Activated naive CD4-positive, alpha-beta T cell treated with anti-CD3 and anti-CD28 coated beads, Interleukin-2, amount 50 U/mL, for 72 hours (primary cell): ENCODE results near the gene MUC2. TPM values are rescaled to one million over a fixed set of nuclear protein-coding genes. Genes with fewer than 3 reads are reported as not detected.

Experiments used
- ATAC-seq, 2 donors: fragments of 150-1000 bp; cut with Tn5 transposase; 2 replicates each; pipeline ENCODE4 v1.10.0; 2021; ENCODE audit warnings: mild to moderate bottlenecking in 2 of 2, moderate library complexity in 2 of 2
- DNase-seq, 2 donors: peaks; one replicate each; pipeline ENCODE4 v3.0.0; 2021 to 2022; ENCODE audit warnings: low spot score in 2 of 2
- H3K27ac Mint-ChIP-seq, 2 donors: one replicate each; pipeline ENCODE4 v1.8.0; 2022; ENCODE audit warnings: mild to moderate bottlenecking in 2 of 2, mixed read lengths in 2 of 2
- H3K36me3 Mint-ChIP-seq, 2 donors: one replicate each; pipeline ENCODE4 v1.8.0; 2022; ENCODE audit warnings: mixed read lengths in 2 of 2
- H3K9me3 Mint-ChIP-seq, 2 donors: one replicate each; pipeline ENCODE4 v1.8.0; 2022; ENCODE audit warnings: mixed read lengths in 2 of 2
- total RNA-seq, 2 donors: library from RNA; stranded (reverse); gene quantifications; one replicate each; pipeline ENCODE4 v1.2.3, GENCODE V29; 2022

Gene MUC2
- total RNA-seq, 2 donors from 2014 or later, result not detected

DNA sequence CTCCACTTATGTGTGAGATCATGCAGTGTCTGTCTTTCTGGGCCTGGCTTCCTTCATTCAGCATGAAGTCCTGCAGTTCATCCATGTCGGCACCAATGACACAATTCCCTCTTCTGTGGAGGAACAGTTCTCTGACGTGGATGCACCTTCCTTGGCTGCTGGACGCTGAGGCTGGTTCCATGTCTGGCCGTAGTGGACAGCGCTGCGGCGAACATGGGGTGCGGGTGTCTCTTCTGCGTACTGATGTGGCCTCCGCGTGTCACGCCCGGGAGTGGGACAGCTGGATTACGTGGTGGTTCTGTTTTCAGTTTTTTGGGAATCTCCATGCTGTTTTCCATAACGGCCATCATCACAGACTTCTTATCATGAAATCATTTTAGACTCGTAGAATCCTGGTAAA lies 16.9 kb upstream of the MUC2 start:
- Mint-ChIP-seq H3K36me3 (no peaks in the 10 kb centered on the region), H3K9me3 (peaks cover 0 to 11% of the 10 kb centered on the region in 2 donors), H3K27ac (no peak overlapping the region)
- no peak for DNase-seq
- no peak for ATAC-seq

DNA sequence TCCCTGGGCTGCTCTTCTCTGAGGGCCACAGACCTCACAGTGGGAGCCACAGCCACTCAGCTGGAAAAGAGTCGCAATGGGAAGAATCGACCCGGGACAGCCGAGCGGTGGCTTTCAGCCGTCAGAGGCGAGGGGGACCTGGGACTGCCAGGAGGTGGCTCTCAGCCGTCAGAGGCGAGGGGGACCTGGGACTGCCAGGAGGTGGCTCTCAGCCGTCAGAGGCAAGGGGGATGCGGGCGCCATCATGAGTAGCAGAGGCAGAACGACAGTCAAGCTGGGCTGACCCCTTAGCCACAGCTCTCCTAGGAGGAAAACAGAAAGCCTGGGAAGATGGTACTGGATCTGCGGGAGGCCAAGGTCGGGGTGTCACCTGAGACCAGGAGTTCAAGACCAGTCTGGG lies 14.9 kb upstream of the MUC2 start:
- DNase-seq (peak in 1 of 2 donors; percentile 44), ATAC-seq (no peak)
- Mint-ChIP-seq H3K27ac (no peak overlapping the region), H3K36me3 (no peaks in the 10 kb centered on the region), H3K9me3 (peaks cover 0 to 11% of the 10 kb centered on the region in 2 donors)

DNA sequence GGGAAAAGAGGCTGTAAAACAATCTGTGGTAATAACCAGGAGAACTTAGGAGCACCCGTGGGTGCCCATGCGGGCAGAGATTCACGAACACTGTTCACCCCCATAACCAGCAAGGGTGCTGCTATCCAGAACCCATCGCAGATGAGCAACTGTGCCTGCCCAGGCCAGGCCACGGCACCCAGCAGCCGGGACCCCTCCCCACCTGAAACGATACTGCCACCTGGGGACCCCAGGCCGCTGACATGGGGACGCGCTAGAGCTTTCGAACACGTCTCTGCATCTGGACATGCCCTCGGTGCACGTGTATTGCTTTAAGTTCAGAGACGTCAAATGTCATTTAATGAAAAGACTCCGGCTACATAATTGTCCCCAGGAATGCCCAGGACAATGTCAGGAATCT lies 14.3 kb upstream of the MUC2 start:
- DNase-seq, result no peak
- peaks cover 0 to 11% of the 10 kb centered on the region in 2 donors for H3K9me3 Mint-ChIP-seq
- ATAC-seq, result no peak
- no peak overlapping the region for H3K27ac Mint-ChIP-seq
- no peaks in the 10 kb centered on the region for H3K36me3 Mint-ChIP-seq

DNA sequence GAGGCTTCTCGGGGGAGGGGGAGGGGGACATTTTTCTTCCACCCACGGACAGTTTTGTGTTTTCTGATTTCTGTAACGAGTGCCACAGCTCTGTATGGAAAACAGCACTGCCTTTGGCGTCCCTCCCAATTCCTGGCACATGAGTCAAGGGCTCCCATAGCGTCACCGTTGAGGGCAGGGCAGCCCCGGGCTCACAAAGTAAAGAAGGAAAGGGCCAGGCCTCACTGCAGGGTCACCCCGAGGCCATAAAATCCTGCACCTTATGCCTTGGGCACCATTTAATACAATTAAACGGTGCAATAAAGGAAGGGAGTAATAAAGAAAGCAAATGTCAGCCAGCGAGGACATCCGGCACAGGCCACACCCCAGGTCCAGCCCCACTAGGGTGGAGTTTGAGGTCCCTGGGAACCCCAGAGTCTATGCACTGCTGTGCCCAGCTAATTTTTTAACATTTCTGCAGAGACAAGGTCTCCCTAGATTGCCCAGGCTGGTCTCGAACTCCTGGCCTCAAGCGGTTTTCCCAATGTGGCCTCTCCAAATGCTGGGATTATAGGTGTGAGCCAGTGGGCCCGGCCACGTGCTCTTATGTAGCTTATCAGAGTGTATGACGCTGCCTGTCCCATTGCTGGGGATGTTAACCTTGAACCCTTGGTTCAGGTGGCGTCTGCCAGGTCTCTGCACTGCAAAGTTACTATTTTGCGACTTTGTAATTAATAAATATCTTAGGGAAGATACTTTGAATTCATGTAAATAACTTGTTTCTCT lies 13.6 kb upstream of the MUC2 start:
- DNase-seq, result no peak

DNA sequence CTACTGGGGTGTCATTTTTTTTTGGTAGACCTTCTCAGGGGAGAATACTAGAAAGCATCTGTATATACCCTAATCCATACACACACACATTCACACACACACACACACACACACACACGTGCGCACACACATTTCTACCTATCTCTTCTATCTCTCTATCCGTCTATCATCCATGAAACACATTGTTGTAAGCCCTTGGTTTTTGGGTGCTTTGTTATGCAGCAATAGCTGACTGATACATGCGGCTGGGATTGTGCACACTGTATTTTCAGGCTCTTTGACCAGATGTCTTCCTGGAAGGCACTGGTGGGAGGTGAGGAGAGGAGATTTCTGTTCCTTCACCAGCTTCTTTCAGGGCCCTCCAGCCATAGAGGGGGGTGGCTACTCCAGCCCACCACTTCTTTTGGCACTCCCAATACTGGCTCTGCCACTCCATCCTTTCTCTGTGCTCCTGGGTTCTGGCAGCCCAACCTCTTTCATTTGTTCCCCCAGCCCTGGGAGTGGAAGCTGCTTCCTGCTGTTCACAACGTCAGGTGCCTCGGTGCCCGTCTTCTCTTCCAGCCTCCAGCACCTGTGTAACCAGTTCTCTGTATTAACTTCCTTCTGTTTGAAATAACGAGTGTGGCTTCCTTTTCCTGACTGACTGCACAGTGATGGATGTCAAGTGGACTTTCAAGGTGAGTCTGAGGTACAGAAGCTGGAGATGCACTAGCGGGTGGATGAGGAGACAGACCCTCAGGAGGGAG lies 12.4 kb upstream of the MUC2 start:
- ATAC-seq (no peak), DNase-seq (no peak)
- H3K9me3 Mint-ChIP-seq, result peaks cover 0 to 11% of the 10 kb centered on the region in 2 donors
- H3K36me3 Mint-ChIP-seq, result no peaks in the 10 kb centered on the region
- no peak overlapping the region for H3K27ac Mint-ChIP-seq

More for the DNA sequence above, 13.6 kb upstream of the MUC2 start:
- Mint-ChIP-seq H3K9me3 (peaks cover 0 to 11% of the 10 kb centered on the region in 2 donors), H3K27ac (no peak overlapping the region), H3K36me3 (no peaks in the 10 kb centered on the region)
- no peak for ATAC-seq

DNA sequence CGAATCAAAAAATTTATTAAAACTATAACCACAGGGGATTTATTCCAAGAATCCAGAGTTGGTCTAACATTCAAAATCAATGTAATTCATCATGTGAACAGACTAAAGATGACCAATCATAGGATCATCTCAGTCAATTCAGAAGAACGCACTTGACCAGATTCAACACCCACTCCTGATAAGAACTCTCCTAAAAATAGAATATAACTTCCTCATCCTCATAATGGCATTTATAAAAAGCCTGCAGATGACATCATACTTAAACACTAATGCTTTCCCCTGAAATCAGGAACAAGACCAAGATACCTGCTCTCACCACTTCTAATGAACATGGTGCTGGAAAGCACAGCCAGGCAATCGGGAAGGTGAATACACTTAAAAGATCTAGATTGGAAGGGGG lies 10.5 kb upstream of the MUC2 start:
- H3K9me3 Mint-ChIP-seq, result peaks cover 0 to 11% of the 10 kb centered on the region in 2 donors
- H3K27ac Mint-ChIP-seq, result no peak overlapping the region
- DNase-seq (no peak), ATAC-seq (no peak)
- no peaks in the 10 kb centered on the region for H3K36me3 Mint-ChIP-seq

DNA sequence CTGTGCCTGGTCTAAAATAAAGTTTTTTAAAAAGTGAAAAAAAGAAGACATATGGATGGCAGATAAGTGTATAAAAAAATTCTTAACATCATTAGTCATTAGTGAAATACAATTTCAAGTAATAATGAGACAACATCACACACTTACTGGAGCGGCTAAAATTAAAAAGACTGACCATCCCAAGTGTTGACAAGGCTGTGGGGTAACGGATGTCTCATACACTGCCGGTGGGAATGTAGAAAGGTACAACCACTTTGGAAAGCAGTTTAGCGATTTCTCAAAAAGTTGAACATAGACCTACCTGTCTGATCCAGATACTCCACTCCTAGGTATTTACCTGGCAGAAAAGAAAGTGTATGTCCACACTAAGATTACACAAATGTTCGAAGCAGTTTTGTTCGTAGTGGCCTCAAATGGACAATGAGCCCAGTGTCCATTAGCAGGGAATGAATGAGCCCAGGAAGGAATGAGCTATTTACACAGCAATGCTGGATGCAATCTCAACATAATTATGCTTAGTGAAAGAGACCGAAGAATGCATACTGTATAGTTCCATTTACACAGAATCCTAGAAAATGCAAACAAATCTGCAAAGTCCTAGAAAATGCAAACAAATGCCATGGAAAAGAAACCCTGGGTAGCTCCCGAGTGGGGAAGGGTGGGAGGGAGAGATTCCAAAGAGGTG lies 6.7 kb upstream of the MUC2 start:
- Mint-ChIP-seq H3K9me3 (no peaks in the 10 kb centered on the region), H3K36me3 (no peaks in the 10 kb centered on the region), H3K27ac (no peak overlapping the region)
- DNase-seq (no peak), ATAC-seq (no peak)

DNA sequence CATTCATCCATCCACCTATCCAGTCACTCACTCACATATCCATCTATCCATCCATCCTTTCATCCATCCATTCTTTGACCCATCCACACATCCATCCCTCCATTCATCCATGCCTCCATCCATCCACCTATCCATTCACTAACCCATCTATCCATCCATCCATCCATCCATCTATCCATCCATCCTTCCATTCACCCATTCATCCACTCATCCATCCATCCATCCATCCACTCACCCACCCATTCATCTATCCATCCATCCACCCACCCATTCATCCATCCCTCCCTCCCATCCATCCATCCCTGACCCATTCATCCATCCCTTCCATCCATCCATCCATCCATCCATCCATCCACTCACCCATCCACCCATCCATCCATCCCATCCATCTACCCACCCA lies 4.9 kb upstream of the MUC2 start:
- no peaks in the 10 kb centered on the region for H3K9me3 Mint-ChIP-seq
- no peak overlapping the region for H3K27ac Mint-ChIP-seq
- DNase-seq (no peak), ATAC-seq (no peak)
- H3K36me3 Mint-ChIP-seq, result no peaks in the 10 kb centered on the region

DNA sequence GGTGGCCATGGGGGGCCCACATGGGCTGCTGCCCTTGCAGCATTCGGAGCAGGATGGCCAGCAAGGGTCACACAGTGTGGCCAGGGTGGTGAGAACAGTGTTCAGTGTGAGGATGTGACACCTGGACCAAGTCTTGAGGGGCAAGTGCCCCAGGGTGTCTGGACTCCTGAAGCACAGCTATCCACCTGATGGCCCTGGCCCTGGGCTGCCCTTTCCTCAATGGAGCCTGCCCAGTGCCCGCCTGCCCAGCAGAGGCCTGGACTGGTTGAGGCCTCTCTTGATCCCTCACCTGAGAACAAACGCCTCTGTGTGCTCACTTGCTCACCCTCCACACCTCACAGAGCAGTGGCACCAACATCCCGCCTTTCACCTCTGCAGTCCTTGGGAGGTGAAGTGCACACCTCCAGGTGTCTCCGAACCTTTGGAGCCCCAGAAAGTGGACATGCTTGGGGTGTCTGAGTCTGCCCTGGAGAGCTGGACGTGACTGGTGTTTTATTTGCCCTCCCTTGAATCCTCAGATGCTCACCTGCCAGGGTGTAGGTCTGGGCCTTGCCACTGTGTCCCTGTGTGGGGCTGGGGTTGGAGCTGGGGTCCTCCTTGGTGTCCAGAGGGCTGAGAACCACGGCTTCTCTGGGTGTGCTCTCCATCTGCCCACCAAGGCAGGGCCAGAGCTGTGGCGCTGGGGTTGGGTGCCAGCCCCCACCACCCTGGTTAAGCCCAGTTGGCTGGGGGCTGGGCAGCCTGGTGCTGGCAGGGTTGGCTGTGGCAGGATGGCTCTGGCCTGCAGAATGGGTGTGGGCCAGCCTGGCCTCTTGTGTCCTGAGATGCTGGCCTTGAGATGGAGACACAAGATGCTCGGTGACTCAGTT lies 3.8 kb upstream of the MUC2 start:
- ATAC-seq (no peak), DNase-seq (peak in 1 of 2 donors; percentile 37)
- no peak overlapping the region for H3K27ac Mint-ChIP-seq
- no peaks in the 10 kb centered on the region for H3K9me3 Mint-ChIP-seq
- no peaks in the 10 kb centered on the region for H3K36me3 Mint-ChIP-seq

DNA sequence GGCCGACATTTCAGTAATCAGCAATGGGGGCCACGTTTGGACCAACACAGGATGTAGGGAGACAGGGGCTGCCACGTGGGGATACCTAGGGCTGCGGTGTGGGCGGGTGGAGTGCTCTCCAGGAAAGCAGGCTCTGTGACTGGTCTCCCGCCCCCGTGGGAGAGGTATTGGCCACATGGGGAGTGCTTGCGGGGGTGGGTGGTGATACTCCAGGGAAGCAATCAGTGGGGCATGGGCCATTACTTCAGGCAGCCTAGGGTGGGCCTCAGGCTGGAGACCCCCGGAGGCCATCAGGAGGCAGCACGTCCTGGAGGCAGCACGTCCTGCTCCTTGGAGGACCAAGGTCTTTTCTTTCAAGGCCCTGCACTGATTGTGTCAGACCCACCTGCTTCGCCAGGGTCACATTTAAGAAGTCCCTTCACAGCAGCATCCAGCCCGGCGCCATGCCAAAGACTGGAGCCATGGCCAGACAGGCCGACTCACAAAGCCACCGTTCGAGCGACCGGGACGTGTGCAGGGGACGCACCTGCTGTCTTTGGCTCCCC lies 3.0 kb upstream of the MUC2 start:
- Mint-ChIP-seq H3K36me3 (no peaks in the 10 kb centered on the region), H3K9me3 (no peaks in the 10 kb centered on the region), H3K27ac (peak overlapping the region in 1 of 2 donors; percentile 20)
- no peak for ATAC-seq
- peak in 1 of 2 donors; percentile 47 for DNase-seq

DNA sequence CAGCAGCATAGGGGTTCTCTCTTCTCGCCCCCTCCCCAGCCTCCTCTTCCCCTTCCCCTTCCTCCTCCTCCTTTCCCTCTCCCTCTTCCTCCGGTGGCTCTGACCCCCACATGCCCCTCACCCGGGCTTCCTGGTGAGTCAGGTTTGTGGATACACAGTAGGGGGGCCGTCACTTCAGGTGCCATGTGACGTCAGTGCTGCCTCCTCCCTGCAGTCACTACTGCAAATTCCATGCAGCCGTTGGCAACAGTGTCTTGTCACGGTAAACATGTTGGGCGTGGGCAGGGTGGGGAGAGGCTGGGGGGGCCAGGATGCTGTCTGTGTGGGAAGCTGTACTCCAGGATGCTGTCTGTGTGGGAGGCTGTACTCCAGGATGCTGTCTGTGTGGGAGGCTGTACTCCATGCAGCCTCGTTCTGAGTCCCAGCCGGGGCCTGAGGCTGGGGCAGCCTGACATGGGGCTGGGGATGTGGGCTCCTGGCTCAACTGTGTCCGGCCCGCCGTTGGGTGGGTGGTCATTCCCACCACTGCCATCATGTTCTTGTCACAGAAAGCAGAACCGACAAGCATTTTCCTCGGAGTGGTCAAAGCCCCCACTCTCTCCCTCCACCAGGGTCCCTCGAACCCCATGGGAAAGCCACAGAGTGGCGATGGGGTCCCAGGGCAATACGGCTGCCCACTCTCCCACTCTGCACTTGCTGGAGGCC lies 2.4 kb upstream of the MUC2 start:
- no peaks in the 10 kb centered on the region for H3K9me3 Mint-ChIP-seq
- H3K27ac Mint-ChIP-seq, result no peak overlapping the region
- ATAC-seq (no peak), DNase-seq (peak in 1 of 2 donors; percentile 34)
- H3K36me3 Mint-ChIP-seq, result no peaks in the 10 kb centered on the region

DNA sequence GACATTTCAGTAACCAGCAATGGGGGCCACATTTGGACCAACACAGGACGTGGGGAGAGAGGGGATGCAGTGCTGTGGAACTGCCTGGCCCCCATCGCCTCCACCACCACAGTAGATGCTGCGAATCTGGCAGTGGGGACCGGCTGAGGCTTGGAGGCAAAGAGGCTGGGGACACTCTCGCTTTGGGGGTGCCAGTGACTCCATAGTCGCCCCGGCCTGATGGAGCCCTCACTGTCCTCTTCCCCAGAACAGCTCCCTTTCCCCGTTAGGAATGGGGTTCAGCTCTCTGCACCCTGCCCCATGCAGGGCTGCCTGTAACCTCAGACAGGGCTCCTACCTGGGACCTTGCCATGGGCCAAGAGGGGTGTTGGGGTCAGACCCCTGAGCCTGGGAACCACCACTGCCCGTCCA lies 1.8 kb upstream of the MUC2 start:
- Mint-ChIP-seq H3K9me3 (no peaks in the 10 kb centered on the region), H3K36me3 (no peaks in the 10 kb centered on the region), H3K27ac (no peak overlapping the region)
- ATAC-seq (no peak), DNase-seq (no peak)

DNA sequence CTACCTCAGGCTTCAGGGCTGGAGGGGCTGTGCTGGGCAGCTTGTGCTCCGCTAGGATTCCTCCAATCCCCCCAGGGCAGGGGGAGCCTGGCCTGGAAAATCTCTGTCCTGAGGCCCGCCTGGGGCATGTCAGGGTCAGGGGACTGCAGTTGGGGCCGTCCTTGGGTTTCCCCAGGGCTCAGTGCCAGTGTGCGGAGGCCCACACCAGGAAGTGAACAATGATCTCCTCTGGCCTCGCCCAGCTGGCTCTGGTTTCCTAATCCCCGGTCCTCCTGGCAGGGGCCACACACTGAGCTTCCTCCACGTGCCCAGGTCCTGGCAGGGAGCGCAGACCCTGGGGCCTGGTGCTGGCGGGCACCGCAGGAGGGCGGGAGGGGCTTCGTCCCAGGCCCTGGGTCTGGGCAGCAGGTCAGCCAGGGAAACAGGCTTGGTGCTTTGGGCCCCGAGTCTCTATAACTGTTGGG lies 1.4 kb upstream of the MUC2 start:
- Mint-ChIP-seq H3K27ac (no peak overlapping the region), H3K36me3 (no peaks in the 10 kb centered on the region)

DNA sequence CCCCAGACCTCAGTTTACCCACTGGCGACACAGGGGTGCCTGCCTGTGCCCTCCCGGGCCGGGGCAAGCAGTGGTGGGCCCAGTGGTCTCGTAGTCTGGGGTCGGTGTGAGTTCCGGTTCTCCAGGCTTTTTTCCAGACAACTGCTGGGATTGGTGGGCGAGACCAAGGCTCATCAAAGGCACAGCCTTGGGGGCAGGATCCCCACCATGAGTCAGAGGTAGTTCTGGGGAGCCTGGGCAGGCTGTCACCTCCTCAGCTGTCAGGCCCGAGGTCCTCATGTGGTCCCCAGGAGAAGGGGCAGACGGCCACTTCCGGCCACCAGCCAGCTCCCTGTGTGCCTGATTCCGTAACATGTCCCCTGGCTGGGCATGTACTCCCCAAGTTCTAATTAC lies 827 bp upstream of the MUC2 start:
- H3K9me3 Mint-ChIP-seq, result no peaks in the 10 kb centered on the region
- no peaks in the 10 kb centered on the region for H3K36me3 Mint-ChIP-seq
- no peak for DNase-seq
- ATAC-seq, result no peak
- H3K27ac Mint-ChIP-seq, result no peak overlapping the region

More for the DNA sequence above, 1.4 kb upstream of the MUC2 start:
- no peaks in the 10 kb centered on the region for H3K9me3 Mint-ChIP-seq
- ATAC-seq (no peak), DNase-seq (peak in 1 of 2 donors; percentile 47)

DNA sequence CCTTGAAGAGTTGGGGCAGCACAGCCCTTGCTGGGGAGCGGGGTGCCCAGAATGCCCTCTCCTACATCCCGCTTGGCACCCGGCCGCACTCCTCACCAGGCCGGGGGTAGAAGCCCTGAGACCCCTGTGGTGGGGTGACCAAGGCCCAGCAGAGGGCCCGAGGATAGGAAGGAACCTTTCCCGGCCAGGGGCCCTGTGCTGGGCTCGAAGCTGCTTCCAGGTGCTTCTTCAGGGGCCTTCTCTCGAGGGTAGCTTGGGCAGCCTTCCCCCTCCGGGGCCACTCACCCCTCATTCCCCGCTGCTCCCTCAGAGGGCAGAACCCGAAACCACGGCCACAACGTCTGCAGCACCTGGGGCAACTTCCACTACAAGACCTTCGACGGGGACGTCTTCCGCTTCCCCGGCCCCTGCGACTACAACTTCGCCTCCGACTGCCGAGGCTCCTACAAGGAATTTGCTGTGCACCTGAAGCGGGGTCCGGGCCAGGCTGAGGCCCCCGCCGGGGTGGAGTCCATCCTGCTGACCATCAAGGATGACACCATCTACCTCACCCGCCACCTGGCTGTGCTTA lies 752 bp downstream of the MUC2 start:
- peak in 1 of 2 donors; percentile 49 for DNase-seq
- ATAC-seq, result no peak
- Mint-ChIP-seq H3K27ac (no peak overlapping the region), H3K9me3 (no peaks in the 10 kb centered on the region), H3K36me3 (no peaks in the 10 kb centered on the region)
